PFSK-1 (cell line): ENCODE results near the gene GLDN.

Experiments used
- FOXP2 ChIP-seq: optimal IDR thresholded peaks from 2 replicates; pipeline ENCODE3; 2011; ENCODE audit warnings: borderline replicate concordance, control low read depth, inconsistent platforms; ENCODE audit not compliant: insufficient read depth; ENCODE audit errors: extremely low read length, extremely low read depth
- POLR2AphosphoS5 ChIP-seq: IDR thresholded peaks from 2 replicates; pipeline ENCODE4 v1.6.1; 2012; ENCODE audit warnings: low read depth, mild to moderate bottlenecking, control low read depth, low read length, moderate library complexity
- SIN3A ChIP-seq: IDR thresholded peaks from 2 replicates; pipeline ENCODE4 v1.6.1; 2012; ENCODE audit warnings: mild to moderate bottlenecking, low read length, moderate library complexity, borderline replicate concordance; ENCODE audit not compliant: insufficient read depth
- TAF1 ChIP-seq: IDR thresholded peaks from 2 replicates; pipeline ENCODE4 v1.6.1; 2012; ENCODE audit warnings: low read length, control low read depth, borderline replicate concordance; ENCODE audit not compliant: insufficient read depth
- TF ChIP-seq, protein P1 (sequence below), 2 experiments: IDR thresholded peaks; 2 replicates each; pipeline versions ENCODE4 v1.6.1 to v1.8.0; 2011 to 2012; ENCODE audit warnings: low read depth in 2 of 2, low read length in 2 of 2, control low read depth in 1 of 2, inconsistent platforms in 1 of 2, mild to moderate bottlenecking in 1 of 2, moderate library complexity in 1 of 2; ENCODE audit not compliant: insufficient read depth in 1 of 2

GLDN gene

DNA sequence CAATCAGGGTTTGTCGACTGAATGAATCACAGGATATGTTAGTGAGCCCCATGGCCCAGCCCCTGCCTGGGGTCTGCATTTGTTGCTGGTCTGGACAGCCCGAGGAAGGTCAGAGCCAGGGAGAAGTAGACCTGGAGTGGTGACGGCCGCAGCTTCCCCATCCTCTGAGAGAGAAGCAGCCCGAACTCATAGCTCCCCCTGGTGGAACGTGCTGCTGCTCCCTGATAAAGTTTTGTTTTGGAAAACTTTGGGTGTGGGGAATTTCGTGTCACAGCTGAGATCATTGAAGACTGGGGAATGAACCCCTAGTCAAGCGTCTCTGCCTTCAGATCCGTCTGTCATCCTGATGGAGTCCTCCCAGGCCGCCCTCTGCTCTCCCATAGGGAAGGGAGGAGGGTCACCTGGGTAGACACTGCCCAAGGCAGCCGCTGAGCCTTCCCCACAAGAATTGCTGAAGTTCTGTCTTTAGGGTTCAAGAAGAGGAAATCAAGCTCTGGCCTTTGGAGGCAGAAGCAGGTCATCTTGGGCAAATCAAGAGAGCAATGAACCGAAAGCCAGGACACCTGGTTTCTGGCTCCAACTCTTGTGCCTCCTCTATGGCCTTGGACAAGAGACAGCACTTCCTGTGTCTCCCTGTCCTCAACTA is 60.5 kb downstream of the GLDN start:
- TF ChIP-seq SIN3A: no peak

DNA sequence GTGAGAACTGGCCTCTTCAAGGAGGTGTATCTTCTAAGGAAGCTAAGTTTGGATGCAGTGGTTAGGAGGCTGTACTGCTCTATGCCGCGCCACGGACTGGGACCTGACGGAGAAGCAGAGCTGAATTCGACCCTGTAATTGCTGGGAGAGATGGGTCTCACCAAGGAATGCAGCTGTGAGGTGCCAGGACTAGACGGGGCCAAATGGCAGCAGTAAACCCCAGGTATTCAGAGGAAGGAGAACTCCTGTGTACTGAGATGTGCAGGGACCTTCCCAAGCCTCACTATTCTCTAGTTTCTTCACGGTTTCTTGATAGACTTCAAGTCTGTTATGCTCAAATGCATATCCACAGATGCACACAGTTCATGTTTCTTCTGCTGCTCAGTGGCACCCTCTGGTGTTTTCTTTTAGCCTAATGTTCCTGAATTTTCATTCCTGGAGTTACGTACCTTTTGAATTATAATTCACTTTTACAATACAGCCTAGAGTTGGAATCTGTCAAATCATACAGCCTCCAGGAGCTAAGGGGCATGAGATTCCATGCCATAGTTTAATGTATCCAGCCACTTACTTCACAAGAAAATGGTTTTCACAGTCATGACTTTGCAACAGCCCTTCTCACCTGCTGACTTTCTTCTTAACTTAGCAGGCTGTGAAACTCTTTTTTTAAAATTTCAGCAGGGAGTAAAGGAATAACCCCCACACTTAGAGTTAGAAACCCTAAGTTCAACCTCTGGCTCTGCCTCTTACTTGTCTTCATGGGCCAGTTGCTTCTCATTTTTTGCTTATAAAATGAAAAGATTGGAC is 61.8 kb downstream of the GLDN start:
- TF ChIP-seq POLR2AphosphoS5: no peak
- TF ChIP-seq SIN3A: no peak
- TF ChIP-seq FOXP2: no peak
- TF ChIP-seq, protein P1, sequence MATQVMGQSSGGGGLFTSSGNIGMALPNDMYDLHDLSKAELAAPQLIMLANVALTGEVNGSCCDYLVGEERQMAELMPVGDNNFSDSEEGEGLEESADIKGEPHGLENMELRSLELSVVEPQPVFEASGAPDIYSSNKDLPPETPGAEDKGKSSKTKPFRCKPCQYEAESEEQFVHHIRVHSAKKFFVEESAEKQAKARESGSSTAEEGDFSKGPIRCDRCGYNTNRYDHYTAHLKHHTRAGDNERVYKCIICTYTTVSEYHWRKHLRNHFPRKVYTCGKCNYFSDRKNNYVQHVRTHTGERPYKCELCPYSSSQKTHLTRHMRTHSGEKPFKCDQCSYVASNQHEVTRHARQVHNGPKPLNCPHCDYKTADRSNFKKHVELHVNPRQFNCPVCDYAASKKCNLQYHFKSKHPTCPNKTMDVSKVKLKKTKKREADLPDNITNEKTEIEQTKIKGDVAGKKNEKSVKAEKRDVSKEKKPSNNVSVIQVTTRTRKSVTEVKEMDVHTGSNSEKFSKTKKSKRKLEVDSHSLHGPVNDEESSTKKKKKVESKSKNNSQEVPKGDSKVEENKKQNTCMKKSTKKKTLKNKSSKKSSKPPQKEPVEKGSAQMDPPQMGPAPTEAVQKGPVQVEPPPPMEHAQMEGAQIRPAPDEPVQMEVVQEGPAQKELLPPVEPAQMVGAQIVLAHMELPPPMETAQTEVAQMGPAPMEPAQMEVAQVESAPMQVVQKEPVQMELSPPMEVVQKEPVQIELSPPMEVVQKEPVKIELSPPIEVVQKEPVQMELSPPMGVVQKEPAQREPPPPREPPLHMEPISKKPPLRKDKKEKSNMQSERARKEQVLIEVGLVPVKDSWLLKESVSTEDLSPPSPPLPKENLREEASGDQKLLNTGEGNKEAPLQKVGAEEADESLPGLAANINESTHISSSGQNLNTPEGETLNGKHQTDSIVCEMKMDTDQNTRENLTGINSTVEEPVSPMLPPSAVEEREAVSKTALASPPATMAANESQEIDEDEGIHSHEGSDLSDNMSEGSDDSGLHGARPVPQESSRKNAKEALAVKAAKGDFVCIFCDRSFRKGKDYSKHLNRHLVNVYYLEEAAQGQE (IDR thresholded peaks at IDR 0.05; ENCODE audit: insufficient read depth in 1 of 2, low read depth in 2 of 2, low read length in 2 of 2): no peak
- TF ChIP-seq TAF1: no peak

GRCh38 chr15:51403946-51404695 is 62.7 kb downstream of the GLDN start:
- TF ChIP-seq FOXP2: no peak
- TF ChIP-seq, protein P1 (IDR thresholded peaks at IDR 0.05; ENCODE audit: insufficient read depth in 1 of 2, low read depth in 2 of 2, low read length in 2 of 2): no peak
- no peak for TF ChIP-seq SIN3A
- no peak for TF ChIP-seq TAF1
- no peak for TF ChIP-seq POLR2AphosphoS5

DNA sequence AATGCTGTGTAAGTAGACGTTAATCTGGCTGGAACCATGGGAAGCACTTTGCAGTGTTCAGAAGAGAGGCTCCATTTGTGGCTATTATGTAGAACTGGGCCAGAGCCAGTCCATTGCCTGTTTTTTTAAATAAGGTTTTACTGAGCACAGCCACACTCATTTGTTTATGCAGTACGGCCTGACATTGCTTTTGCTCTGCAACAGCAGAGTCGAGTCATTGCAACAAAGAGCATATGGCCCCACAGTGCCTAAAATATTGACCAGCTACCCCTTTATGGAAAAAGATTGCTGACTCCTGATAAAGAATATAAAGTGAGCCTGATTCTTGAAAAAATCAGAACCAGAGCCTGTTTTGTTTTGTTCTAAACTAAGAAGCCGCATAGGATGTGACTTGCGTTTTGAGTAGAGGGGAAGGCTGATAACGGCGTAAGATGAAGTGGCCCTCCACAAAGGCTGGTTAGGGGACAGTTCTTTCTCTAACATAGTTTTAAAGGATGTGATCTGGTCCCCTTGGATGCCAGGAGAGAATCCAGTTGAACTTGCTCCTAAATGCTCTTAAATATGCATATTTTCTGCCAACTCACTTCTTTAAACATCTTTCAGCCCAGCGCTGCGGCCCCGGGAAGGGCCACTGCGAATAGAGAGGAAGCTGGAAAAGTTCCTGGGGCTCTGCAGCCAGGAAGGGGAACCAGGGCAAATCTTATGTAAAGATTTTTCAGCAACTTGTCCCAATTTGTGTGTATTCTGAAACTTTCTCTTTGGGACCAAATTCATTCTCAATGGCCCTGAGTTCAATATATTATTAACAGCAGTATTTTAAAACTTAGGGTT is 64.5 kb downstream of the GLDN start:
- TF ChIP-seq POLR2AphosphoS5 (no peak), TAF1 (no peak), FOXP2 (no peak)
- TF ChIP-seq, protein P1 (IDR thresholded peaks at IDR 0.05; ENCODE audit: insufficient read depth in 1 of 2, low read depth in 2 of 2, low read length in 2 of 2): no peak

- TF ChIP-seq TAF1 (no peak), FOXP2 (no peak), POLR2AphosphoS5 (no peak), SIN3A (no peak)
- TF ChIP-seq, protein P1 (IDR thresholded peaks at IDR 0.05; ENCODE audit: insufficient read depth in 1 of 2, low read depth in 2 of 2, low read length in 2 of 2): no peak
Observed at GRCh38 chr15:51414256-51414860, 72.9 kb downstream of the GLDN start.
